ENCODE results near the gene JTB.

Gene JTB

GRCh38 chr1:153929981-153930948, 47.2 kb downstream of the JTB start:
- DNase-seq = no peak

GRCh38 chr1:153929426-153929825, 48.0 kb downstream of the JTB start:
- DNase-seq = no peak

- DNase-seq = no peak
These were observed 48.6 kb downstream of the JTB start for GRCh38 chr1:153928791-153929341.

- no peak for DNase-seq
These were observed 49.2 kb downstream of the JTB start for GRCh38 chr1:153928245-153928644.

- no peak for DNase-seq
These were observed 51.1 kb downstream of the JTB start for GRCh38 chr1:153926405-153926804.

Measured in GDM1 (cell line).